K562 (cell line): Measurements from ENCODE around the gene ABLIM1. TPM values are rescaled to one million over a fixed set of nuclear protein-coding genes. Genes with fewer than 3 reads are reported as not detected.

Experiments used
- SETDB1 ChIP-seq: IDR thresholded peaks from one replicate; pipeline ENCODE4 v1.6.1; 2012; ENCODE audit warnings: low read length, control low read depth, inconsistent platforms
- polyA plus RNA-seq, 8 experiments: library from polyadenylated mRNA; depleted of rRNA in 4 of 8; stranded (reverse) in 5 of 8; unstranded in 3 of 8; fragments of >200 nt; fragmentation: Nextera tagmentation in 2 of 8; fragmentation: Illumina TruSeq in 1 of 8; extraction: Ambion mirVana in 2 of 8; extraction: Trizol in 1 of 8; gene quantifications; 2 replicates each; pipeline versions ENCODE4 v1.2.1 to v1.2.3, GENCODE V29; 2011 to 2014; ENCODE audit warnings: inconsistent platforms in 1 of 8, missing spikeins in 1 of 8
- total RNA-seq, 7 experiments: library from RNA; depleted of rRNA in 6 of 7; stranded (reverse); fragments of >200 nt in 6 of 7; fragmentation: Illumina TruSeq in 2 of 7; extraction: Trizol in 2 of 7; gene quantifications; 2 replicates each; pipeline versions ENCODE4 v1.2.1 to v1.2.3, GENCODE V29; 2011 to 2021; ENCODE audit warnings: low replicate concordance in 1 of 7
- TF ChIP-seq, protein P1 (sequence below): fragments of 200-800 bp; sonication (Bioruptor generic); IDR thresholded peaks from 2 replicates; pipeline ENCODE4 v1.6.1; 2016; ENCODE audit warnings: missing genetic modification characterization, missing compliant biosample characterization
- TF ChIP-seq, protein P2 (sequence below): fragments of 450-650 bp; IDR thresholded peaks from 2 replicates; pipeline ENCODE4 v1.6.1; 2016; ENCODE audit warnings: mild to moderate bottlenecking
- TF ChIP-seq, protein P3 (sequence below): fragments of 450-650 bp; formaldehyde crosslinking; IDR thresholded peaks from 2 replicates; pipeline ENCODE4 v1.4.0; 2022; ENCODE audit warnings: missing genetic modification characterization

The ABLIM1 gene
- total and polyA plus RNA-seq, 9 of the 15 experiments (the other 6 are each of a cell fraction or from before 2014, with no cell fraction given) = 0.07 to 0.49 (median 0.14) TPM; not detected in 6

GRCh38 chr10:114498413-114499111, 159.5 kb downstream of the ABLIM1 start (continued):
- TF ChIP-seq, protein P1, sequence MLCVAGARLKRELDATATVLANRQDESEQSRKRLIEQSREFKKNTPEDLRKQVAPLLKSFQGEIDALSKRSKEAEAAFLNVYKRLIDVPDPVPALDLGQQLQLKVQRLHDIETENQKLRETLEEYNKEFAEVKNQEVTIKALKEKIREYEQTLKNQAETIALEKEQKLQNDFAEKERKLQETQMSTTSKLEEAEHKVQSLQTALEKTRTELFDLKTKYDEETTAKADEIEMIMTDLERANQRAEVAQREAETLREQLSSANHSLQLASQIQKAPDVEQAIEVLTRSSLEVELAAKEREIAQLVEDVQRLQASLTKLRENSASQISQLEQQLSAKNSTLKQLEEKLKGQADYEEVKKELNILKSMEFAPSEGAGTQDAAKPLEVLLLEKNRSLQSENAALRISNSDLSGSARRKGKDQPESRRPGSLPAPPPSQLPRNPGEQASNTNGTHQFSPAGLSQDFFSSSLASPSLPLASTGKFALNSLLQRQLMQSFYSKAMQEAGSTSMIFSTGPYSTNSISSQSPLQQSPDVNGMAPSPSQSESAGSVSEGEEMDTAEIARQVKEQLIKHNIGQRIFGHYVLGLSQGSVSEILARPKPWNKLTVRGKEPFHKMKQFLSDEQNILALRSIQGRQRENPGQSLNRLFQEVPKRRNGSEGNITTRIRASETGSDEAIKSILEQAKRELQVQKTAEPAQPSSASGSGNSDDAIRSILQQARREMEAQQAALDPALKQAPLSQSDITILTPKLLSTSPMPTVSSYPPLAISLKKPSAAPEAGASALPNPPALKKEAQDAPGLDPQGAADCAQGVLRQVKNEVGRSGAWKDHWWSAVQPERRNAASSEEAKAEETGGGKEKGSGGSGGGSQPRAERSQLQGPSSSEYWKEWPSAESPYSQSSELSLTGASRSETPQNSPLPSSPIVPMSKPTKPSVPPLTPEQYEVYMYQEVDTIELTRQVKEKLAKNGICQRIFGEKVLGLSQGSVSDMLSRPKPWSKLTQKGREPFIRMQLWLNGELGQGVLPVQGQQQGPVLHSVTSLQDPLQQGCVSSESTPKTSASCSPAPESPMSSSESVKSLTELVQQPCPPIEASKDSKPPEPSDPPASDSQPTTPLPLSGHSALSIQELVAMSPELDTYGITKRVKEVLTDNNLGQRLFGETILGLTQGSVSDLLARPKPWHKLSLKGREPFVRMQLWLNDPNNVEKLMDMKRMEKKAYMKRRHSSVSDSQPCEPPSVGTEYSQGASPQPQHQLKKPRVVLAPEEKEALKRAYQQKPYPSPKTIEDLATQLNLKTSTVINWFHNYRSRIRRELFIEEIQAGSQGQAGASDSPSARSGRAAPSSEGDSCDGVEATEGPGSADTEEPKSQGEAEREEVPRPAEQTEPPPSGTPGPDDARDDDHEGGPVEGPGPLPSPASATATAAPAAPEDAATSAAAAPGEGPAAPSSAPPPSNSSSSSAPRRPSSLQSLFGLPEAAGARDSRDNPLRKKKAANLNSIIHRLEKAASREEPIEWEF (CRISPR knock-in tag) = no peak
- TF ChIP-seq, protein P2, sequence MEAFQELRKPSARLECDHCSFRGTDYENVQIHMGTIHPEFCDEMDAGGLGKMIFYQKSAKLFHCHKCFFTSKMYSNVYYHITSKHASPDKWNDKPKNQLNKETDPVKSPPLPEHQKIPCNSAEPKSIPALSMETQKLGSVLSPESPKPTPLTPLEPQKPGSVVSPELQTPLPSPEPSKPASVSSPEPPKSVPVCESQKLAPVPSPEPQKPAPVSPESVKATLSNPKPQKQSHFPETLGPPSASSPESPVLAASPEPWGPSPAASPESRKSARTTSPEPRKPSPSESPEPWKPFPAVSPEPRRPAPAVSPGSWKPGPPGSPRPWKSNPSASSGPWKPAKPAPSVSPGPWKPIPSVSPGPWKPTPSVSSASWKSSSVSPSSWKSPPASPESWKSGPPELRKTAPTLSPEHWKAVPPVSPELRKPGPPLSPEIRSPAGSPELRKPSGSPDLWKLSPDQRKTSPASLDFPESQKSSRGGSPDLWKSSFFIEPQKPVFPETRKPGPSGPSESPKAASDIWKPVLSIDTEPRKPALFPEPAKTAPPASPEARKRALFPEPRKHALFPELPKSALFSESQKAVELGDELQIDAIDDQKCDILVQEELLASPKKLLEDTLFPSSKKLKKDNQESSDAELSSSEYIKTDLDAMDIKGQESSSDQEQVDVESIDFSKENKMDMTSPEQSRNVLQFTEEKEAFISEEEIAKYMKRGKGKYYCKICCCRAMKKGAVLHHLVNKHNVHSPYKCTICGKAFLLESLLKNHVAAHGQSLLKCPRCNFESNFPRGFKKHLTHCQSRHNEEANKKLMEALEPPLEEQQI = no peak
- TF ChIP-seq SETDB1 = no peak
- TF ChIP-seq, protein P3, sequence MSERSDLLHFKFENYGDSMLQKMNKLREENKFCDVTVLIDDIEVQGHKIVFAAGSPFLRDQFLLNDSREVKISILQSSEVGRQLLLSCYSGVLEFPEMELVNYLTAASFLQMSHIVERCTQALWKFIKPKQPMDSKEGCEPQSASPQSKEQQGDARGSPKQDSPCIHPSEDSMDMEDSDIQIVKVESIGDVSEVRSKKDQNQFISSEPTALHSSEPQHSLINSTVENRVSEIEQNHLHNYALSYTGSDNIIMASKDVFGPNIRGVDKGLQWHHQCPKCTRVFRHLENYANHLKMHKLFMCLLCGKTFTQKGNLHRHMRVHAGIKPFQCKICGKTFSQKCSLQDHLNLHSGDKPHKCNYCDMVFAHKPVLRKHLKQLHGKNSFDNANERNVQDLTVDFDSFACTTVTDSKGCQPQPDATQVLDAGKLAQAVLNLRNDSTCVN = no peak
- TF ChIP-seq, all 486 proteins: peak for 0
